Thoracic aorta (tissue), 2 donors: ENCODE data around the gene IL1RAP. TPM values are rescaled to one million over a fixed set of nuclear protein-coding genes. Genes with fewer than 3 reads are reported as not detected.

Experiments used
- ATAC-seq: fragments of 150-250 bp; one replicate; pipeline ENCODE4 v1.8.0; 2017; ENCODE audit warnings: low read depth; ENCODE audit not compliant: insufficient number of reproducible peaks, low FRiP score
- DNase-seq: peaks from one replicate; pipeline ENCODE4 v3.0.0-alpha.2; 2020; ENCODE audit warnings: low spot score
- H3K27ac ChIP-seq, 2 donors: fragments of 200-600 bp; sonication (generic); 1 replicate in 1 of 2; 2 replicates in 1 of 2; pipeline ENCODE4 v1.5.1; 2016; ENCODE audit warnings: mild to moderate bottlenecking in 2 of 2, moderate library complexity in 2 of 2
- H3K27me3 ChIP-seq: fragments of 200-600 bp; sonication (generic); replicated peaks from 2 replicates; pipeline ENCODE4 v1.6.0; 2016; ENCODE audit warnings: mild to moderate bottlenecking; ENCODE audit not compliant: insufficient read depth
- H3K36me3 ChIP-seq: fragments of 200-600 bp; sonication (generic); one replicate; pipeline ENCODE4 v1.5.1; 2016
- H3K4me1 ChIP-seq, 2 donors: fragments of 200-600 bp; sonication (generic); 1 replicate in 1 of 2; 2 replicates in 1 of 2; pipeline versions ENCODE4 v1.5.1 to v1.6.0; 2016; ENCODE audit warnings: low read depth in 2 of 2, mild to moderate bottlenecking in 1 of 2; ENCODE audit not compliant: control insufficient read depth in 1 of 2
- H3K4me3 ChIP-seq: fragments of 200-600 bp; sonication (generic); 2 replicates; pipeline ENCODE4 v1.5.1; 2016; ENCODE audit warnings: mild to moderate bottlenecking
- H3K9me3 ChIP-seq: fragments of 200-600 bp; sonication (generic); 2 replicates; pipeline ENCODE4 v1.5.1; 2016
- CTCF ChIP-seq: fragments of 200-600 bp; sonication (generic); IDR thresholded peaks from one replicate; pipeline ENCODE4 v1.5.1; 2019; ENCODE audit warnings: antibody characterized with exemption
- total RNA-seq, 2 donors: library from RNA; depleted of rRNA; stranded (reverse); fragments of >200 nt; gene quantifications; one replicate each; pipeline versions ENCODE4 v1.1.0 to v1.2.3, GENCODE V29; 2016

IL1RAP gene
- total RNA-seq, 2 donors from 2014 or later = 19.8 to 32.9 TPM

- DNase-seq = no peak
- Histone ChIP-seq H3K4me3 (no peak overlapping the region), H3K27me3 (no peaks in the 10 kb centered on the region), H3K36me3 (no peaks in the 10 kb centered on the region), H3K27ac (no peak overlapping the region), H3K9me3 (no peaks in the 10 kb centered on the region), H3K4me1 (peaks cover 11 to 13% of the 10 kb centered on the region in 2 donors)
- no peak for ATAC-seq
- TF ChIP-seq CTCF = no peak
These were observed 61.7 kb downstream of the IL1RAP start for GRCh38 chr3:190575437-190576185.

- Histone ChIP-seq H3K9me3 (no peaks in the 10 kb centered on the region), H3K4me1 (peaks cover 11 to 19% of the 10 kb centered on the region in 2 donors), H3K27ac (no peak overlapping the region), H3K4me3 (no peak overlapping the region), H3K36me3 (no peaks in the 10 kb centered on the region), H3K27me3 (no peaks in the 10 kb centered on the region)
- no peak for DNase-seq
- no peak for ATAC-seq
- TF ChIP-seq CTCF = no peak
These were observed 63.3 kb downstream of the IL1RAP start for GRCh38 chr3:190577225-190577624.

- H3K27me3 ChIP-seq = no peaks in the 10 kb centered on the region
- H3K27ac ChIP-seq = no peak overlapping the region
- no peak overlapping the region for H3K4me3 ChIP-seq
- H3K4me1 ChIP-seq = peaks cover 7 to 13% of the 10 kb centered on the region in 2 donors
- DNase-seq (no peak), ATAC-seq (no peak)
- H3K9me3 ChIP-seq = no peaks in the 10 kb centered on the region
- no peaks in the 10 kb centered on the region for H3K36me3 ChIP-seq
- no peak for TF ChIP-seq CTCF
These were observed 65.7 kb downstream of the IL1RAP start for GRCh38 chr3:190579514-190580137.

GRCh38 chr3:190580417-190580816 is 66.5 kb downstream of the IL1RAP start:
- TF ChIP-seq CTCF = no peak
- peaks cover 4 to 12% of the 10 kb centered on the region in 2 donors for H3K4me1 ChIP-seq
- no peak overlapping the region for H3K27ac ChIP-seq
- DNase-seq (no peak), ATAC-seq (no peak)
- no peaks in the 10 kb centered on the region for H3K36me3 ChIP-seq
- no peak overlapping the region for H3K4me3 ChIP-seq
- H3K9me3 ChIP-seq = no peaks in the 10 kb centered on the region
- no peaks in the 10 kb centered on the region for H3K27me3 ChIP-seq

- no peak for TF ChIP-seq CTCF
- ATAC-seq (no peak), DNase-seq (no peak)
- Histone ChIP-seq H3K27me3 (no peaks in the 10 kb centered on the region), H3K9me3 (no peaks in the 10 kb centered on the region), H3K36me3 (no peaks in the 10 kb centered on the region), H3K4me3 (no peak overlapping the region), H3K4me1 (peaks cover 0 to 12% of the 10 kb centered on the region in 2 donors), H3K27ac (no peak overlapping the region)
These were observed 67.2 kb downstream of the IL1RAP start for GRCh38 chr3:190581041-190581541.
